GM12878 (cell line): ENCODE results near the gene FMC1. TPM values are rescaled to one million over a fixed set of nuclear protein-coding genes. Genes with fewer than 3 reads are reported as not detected.

Experiments
- ATAC-seq: fragments of 200-7000 bp; cut with Tn5 transposase; 3 replicates; pipeline ENCODE4 v1.9.1; 2020; ENCODE audit warnings: mild to moderate bottlenecking, moderate library complexity
- BruUV-seq: library from RNA; stranded (reverse); fragments of 400-500 nt; replicated peaks from 2 replicates; lab custom pipeline; 2021; lab: Mats Ljungman, UMichigan
- CTCF ChIA-PET: fragments of 300-600 bp; sonication (Branson Sonifier 250); formaldehyde crosslinking; extraction: SDS; loops from one replicate; lab custom pipeline; 2021; ENCODE audit warnings: inconsistent platforms; lab: Yijun Ruan, JAX
- POLR2A ChIA-PET: fragments of 350-600 bp; formaldehyde crosslinking; extraction: SDS; loops from one replicate; lab custom pipeline; 2021; ENCODE audit warnings: inconsistent platforms; lab: Charles Lee
- RAD21 ChIA-PET: fragments of 300-600 bp; sonication (Branson Sonifier 250); formaldehyde crosslinking; loops from one replicate; lab custom pipeline; 2023; ENCODE audit warnings: antibody characterized with exemption; ENCODE audit not compliant: unreplicated experiment; lab: Charles Lee
- SMC1A ChIA-PET: fragments of 300-600 bp; sonication (Branson Sonifier 250); formaldehyde crosslinking; loops from one replicate; lab custom pipeline; 2023; ENCODE audit not compliant: unreplicated experiment, uncharacterized antibody; lab: Charles Lee
- DNase-seq: peaks from one replicate; pipeline ENCODE4 v3.0.0-alpha.2; 2011; ENCODE audit warnings: low read depth, low spot score
- FAIRE-seq: peaks from 3 replicates; lab custom pipeline; 2011; peaks lifted over from hg19 to GRCh38; lab: Jason Lieb, UNC
- H2AFZ ChIP-seq: 2 replicates; pipeline ENCODE4 v1.6.0; 2011; ENCODE audit warnings: low read depth, low read length, control low read depth; ENCODE audit not compliant: control insufficient read depth
- H3K27ac ChIP-seq: 2 replicates; pipeline ENCODE4 v1.5.1; 2011; ENCODE audit warnings: control low read depth; ENCODE audit not compliant: control insufficient read depth, insufficient read depth
- H3K27me3 ChIP-seq, 2 experiments: replicated peaks in 1 of 2; 2 replicates each; pipeline versions ENCODE4 v1.6.0 to v1.6.1; 2011; ENCODE audit warnings: low read length in 1 of 2; ENCODE audit not compliant: control insufficient read depth in 2 of 2, insufficient read depth in 2 of 2
- H3K36me3 ChIP-seq, 2 experiments: 2 replicates each; pipeline ENCODE4 v1.5.1; 2011; ENCODE audit warnings: low read length in 1 of 2; ENCODE audit not compliant: control insufficient read depth in 2 of 2, insufficient read depth in 2 of 2
- H3K4me1 ChIP-seq: 2 replicates; pipeline ENCODE4 v1.6.1; 2011; ENCODE audit warnings: mild to moderate bottlenecking, low read length, moderate library complexity, mixed read lengths; ENCODE audit not compliant: control insufficient read depth, insufficient read depth
- H3K4me2 ChIP-seq: 2 replicates; pipeline ENCODE4 v1.6.0; 2011; ENCODE audit warnings: control low read depth; ENCODE audit not compliant: control insufficient read depth, insufficient read depth
- H3K4me3 ChIP-seq: fragments of 200-600 bp; sonication (generic); 2 replicates; pipeline ENCODE4 v1.5.1; 2016
- H3K79me2 ChIP-seq: 2 replicates; pipeline ENCODE4 v1.6.0; 2011; ENCODE audit warnings: low read length; ENCODE audit not compliant: control insufficient read depth, insufficient read depth
- H3K9ac ChIP-seq: 2 replicates; pipeline ENCODE4 v1.8.0; 2011; ENCODE audit warnings: low read length, control low read depth, mixed read lengths; ENCODE audit not compliant: control insufficient read depth, insufficient read depth
- H3K9me3 ChIP-seq: replicated peaks from 3 replicates; pipeline ENCODE4 v1.5.1; 2011; ENCODE audit warnings: mild to moderate bottlenecking, low read length; ENCODE audit not compliant: control insufficient read depth, insufficient read depth
- H4K20me1 ChIP-seq: 2 replicates; pipeline ENCODE4 v1.6.0; 2011; ENCODE audit not compliant: control insufficient read depth, insufficient read depth
- KDM1A ChIP-seq: fragments of 200-600 bp; sonication (generic); IDR thresholded peaks from 2 replicates; pipeline ENCODE4 v1.6.1; 2016; ENCODE audit warnings: borderline replicate concordance
- RAD51 ChIP-seq: fragments of 450-650 bp; IDR thresholded peaks from 2 replicates; pipeline ENCODE4 v1.6.1; 2016; ENCODE audit warnings: moderate library complexity, mild to moderate bottlenecking, inconsistent platforms
- STAT3 ChIP-seq: IDR thresholded peaks from 2 replicates; pipeline ENCODE4 v1.6.1; 2011; ENCODE audit warnings: low read depth, low read length, improper control_type of control experiment
- ZZZ3 ChIP-seq: IDR thresholded peaks from 2 replicates; pipeline ENCODE4 v1.6.1; 2011; ENCODE audit warnings: low read depth; ENCODE audit not compliant: control insufficient read depth, insufficient read length
- WGBS: methylation state at CpG from one replicate; pipeline ENCODE4 v1.1.6; 2016; ENCODE audit warnings: low lambda C conversion rate; ENCODE audit not compliant: insufficient replicate concordance, insufficient coverage; ENCODE audit errors: missing lambda C conversion rate; 5-methylcytosine and 5-hydroxymethylcytosine counted together
- in situ Hi-C: fragments of 300-500 bp; cut with MboI; formaldehyde crosslinking; loops from 9 replicates; pipeline ENCODE4 v1.14.3; 2018; ENCODE audit warnings: mixed read lengths
- intact Hi-C: fragments of 100-400 bp; cut with micrococcal nuclease; formaldehyde crosslinking; loops from one replicate; pipeline ENCODE4 v1.14.2; 2022; ENCODE audit not compliant: unreplicated experiment
- polyA plus RNA-seq, 11 experiments: library from polyadenylated mRNA; depleted of rRNA in 4 of 11; unstranded in 6 of 11; stranded (reverse) in 5 of 11; fragments of >200 nt; fragmentation: Nextera tagmentation in 4 of 11; fragmentation: Illumina TruSeq in 1 of 11; extraction: Ambion mirVana in 4 of 11; extraction: Trizol in 1 of 11; gene quantifications; 1 replicate in 1 of 11; 2 replicates in 10 of 11; pipeline versions ENCODE4 v1.2.1 to v1.2.3, GENCODE V29; 2011 to 2016; ENCODE audit warnings: inconsistent platforms in 2 of 11, missing spikeins in 2 of 11, low read depth in 1 of 11
- total RNA-seq, 4 experiments: library from RNA; depleted of rRNA in 3 of 4; stranded (reverse); fragments of >200 nt in 3 of 4; fragmentation: Illumina TruSeq in 1 of 4; extraction: Trizol in 1 of 4; gene quantifications; 2 replicates each; pipeline versions ENCODE4 v1.2.1 to v1.2.3, GENCODE V29; 2013 to 2021
- TF ChIP-seq, protein P1 (sequence below): fragments of 450-650 bp; IDR thresholded peaks from 2 replicates; pipeline ENCODE4 v1.6.1; 2017; ENCODE audit warnings: borderline replicate concordance
- TF ChIP-seq, protein P2 (sequence below): IDR thresholded peaks from 2 replicates; pipeline ENCODE4 v1.6.1; 2011; ENCODE audit warnings: low read depth, low read length, improper control_type of control experiment, borderline replicate concordance

The FMC1 gene
- total and polyA plus RNA-seq, 10 of the 15 experiments (the other 5 are each of a cell fraction or from before 2014, with no cell fraction given), result 4.2 to 60.4 (median 15.6) TPM

DNA sequence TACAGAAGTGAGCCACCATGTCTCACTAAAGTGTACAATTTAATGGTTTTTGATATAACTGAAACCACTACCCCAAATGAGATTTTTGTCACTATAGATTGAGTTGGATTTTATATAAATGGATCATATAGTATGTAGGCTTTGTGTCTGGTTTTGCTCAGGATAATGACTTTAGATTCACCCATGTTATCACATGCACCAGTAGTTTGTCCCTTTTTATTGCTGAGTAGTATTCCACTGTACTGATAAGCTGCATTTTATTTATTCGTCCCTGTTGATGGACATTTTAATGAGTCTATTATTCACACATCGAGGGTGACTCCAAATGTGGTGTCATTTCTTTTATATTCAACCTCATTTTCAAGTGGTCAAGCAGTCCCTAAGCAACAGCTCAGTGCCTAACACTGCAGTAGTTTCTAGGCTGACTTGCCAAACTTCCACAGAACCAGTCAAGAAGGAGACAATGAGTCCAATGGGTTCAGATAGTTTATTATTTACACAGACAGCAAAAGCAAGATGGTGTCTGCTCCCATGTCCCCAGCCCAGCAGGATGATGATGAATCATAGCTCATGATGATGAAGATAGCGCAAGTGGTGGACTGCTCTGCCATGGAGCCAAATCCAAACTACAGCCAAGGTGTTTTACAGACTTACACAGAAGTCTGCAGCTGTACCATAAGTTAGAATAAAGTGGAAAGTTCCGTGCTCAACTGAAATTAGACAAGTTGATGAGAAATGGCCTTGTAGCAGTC is 6.6 kb upstream of the FMC1 start:
- DNase-seq, result no peak
- intact Hi-C loops, result no loop called here
- ChIA-PET POLR2A (no interaction called here), SMC1A (no interaction called here), CTCF (interaction anchor here (0.9 to 1.3 kb wide), 2 partner anchors 10 to 259 kb away, joined by 3 to 4 read pairs; no protein-coding TSS in a partner anchor), RAD21 (no interaction called here)
- in situ Hi-C loops, result no loop called here
- WGBS, result 77% methylated on average over 4 of the region's 4 CpGs
- H3K27ac ChIP-seq, result no peak overlapping the region
- H3K36me3 ChIP-seq, result no peaks in the 10 kb centered on the region
- peaks cover 5% of the 10 kb centered on the region for H3K9me3 ChIP-seq
- H3K4me2 ChIP-seq, result no peak overlapping the region
- no peaks in the 10 kb centered on the region; a peak in 1 of 4 replicates for H3K27me3 ChIP-seq
- no peaks in the 10 kb centered on the region for H4K20me1 ChIP-seq
- no peak overlapping the region for H3K9ac ChIP-seq
- TF ChIP-seq STAT3 (no peak), ZZZ3 (no peak), KDM1A (no peak), RAD51 (no peak)
- TF ChIP-seq, protein P1, sequence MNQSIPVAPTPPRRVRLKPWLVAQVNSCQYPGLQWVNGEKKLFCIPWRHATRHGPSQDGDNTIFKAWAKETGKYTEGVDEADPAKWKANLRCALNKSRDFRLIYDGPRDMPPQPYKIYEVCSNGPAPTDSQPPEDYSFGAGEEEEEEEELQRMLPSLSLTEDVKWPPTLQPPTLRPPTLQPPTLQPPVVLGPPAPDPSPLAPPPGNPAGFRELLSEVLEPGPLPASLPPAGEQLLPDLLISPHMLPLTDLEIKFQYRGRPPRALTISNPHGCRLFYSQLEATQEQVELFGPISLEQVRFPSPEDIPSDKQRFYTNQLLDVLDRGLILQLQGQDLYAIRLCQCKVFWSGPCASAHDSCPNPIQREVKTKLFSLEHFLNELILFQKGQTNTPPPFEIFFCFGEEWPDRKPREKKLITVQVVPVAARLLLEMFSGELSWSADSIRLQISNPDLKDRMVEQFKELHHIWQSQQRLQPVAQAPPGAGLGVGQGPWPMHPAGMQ, result no peak
- TF ChIP-seq, protein P2, sequence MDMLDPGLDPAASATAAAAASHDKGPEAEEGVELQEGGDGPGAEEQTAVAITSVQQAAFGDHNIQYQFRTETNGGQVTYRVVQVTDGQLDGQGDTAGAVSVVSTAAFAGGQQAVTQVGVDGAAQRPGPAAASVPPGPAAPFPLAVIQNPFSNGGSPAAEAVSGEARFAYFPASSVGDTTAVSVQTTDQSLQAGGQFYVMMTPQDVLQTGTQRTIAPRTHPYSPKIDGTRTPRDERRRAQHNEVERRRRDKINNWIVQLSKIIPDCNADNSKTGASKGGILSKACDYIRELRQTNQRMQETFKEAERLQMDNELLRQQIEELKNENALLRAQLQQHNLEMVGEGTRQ, result no peak
- ATAC-seq, result no peak
- H3K79me2 ChIP-seq, result no peaks in the 10 kb centered on the region
- BruUV-seq, result no TSS peak
- no peak overlapping the region for H3K4me3 ChIP-seq
- no peak overlapping the region for H2AFZ ChIP-seq
- FAIRE-seq, result no peak
- H3K4me1 ChIP-seq, result no peaks in the 10 kb centered on the region
